HG03095 (cell line): Measurements from ENCODE around the gene NDUFS7.

Experiments
- ATAC-seq: cut with Tn5 transposase; IDR thresholded peaks from one replicate; pipeline ENCODE4 v1.9.1; 2021; ENCODE audit warnings: moderate library complexity; ENCODE audit not compliant: unreplicated experiment

NDUFS7 gene

DNA sequence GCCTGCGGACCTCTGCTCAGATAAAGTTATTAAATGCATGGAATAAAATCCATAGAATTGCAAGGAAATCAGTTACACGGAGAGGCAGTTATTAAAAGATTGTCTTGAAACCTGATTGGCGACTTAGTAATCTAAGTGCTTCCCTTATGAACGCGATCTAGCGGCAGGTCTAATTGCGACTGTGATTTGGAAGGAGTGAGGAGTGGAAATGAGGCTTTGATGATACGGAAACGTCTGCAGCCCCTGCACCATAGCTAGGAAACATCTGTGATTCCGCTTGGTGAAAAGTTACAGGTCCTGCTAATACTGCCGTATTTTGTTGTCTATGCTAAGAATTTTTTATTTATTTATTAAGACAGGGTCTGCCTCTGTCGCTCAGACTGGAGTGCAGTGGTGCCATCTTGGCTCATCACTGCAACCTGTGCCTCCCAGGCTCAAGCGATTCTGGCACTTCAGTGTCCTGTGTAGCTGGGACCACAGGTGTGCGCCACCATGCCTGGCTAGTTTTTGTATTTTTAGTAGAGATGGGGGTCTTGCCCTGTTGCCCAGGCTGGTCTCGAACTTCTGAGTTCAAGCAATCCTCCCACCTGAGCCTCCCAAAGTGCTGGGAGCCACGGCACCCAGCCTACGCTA is 887 bp downstream of the NDUFS7 start:
- no peak for ATAC-seq

DNA sequence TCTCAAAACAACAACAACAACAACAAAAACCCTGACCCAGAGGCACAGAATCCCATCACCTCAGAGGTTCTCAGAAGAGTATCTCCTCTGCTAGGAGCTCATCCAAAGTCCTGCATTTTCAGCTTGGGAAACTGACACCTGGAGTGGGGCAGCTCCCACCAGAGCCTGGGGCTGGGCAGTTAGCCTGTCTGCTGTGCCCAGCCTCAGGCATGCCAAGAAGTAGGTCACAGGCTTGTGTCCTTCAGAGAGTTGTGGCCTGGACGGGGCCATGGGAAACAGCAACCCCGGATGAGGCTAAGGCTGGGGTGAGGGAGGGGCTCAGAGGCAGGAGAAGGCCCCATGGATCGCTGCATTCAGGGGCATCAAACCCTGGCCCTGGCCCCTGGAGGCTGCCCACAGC is 2.1 kb downstream of the NDUFS7 start:
- no peak for ATAC-seq

DNA sequence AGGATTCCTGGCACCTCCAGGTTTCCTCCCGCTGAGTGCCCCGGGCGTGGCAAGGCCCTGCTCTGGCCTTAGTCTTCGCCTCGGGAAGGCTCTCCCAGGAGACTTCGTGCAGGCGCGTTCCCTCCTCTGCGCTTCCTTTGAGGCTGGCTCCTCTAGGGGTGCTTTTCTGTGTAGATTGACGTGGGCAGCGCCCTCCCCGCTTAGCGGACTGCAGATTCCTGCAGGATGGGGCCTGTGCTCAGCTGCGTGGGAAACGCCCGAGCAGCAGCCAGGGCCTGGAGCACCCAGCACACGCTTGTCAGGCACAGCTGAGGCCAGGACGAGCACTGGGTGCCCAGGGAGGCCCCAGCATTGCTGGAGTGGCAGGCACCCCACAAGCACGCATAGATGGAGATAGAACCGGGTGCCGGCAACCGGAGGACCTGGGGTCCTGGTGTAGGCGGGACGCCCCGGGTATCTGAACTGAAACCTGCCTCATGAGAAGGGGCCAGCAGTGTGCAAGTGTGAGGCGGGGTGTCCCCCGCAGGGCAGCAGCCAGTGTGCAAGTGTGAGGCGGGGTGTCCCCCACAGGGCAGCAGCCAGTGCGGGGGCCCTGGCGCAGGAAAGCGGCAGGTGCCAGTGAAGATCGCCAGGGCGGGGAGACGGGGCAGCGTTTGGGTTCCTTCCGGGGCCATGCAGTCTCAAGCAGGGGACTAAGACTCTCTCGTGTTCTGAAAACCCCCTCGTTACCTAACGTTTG is 3.4 kb downstream of the NDUFS7 start:
- no peak for ATAC-seq

DNA sequence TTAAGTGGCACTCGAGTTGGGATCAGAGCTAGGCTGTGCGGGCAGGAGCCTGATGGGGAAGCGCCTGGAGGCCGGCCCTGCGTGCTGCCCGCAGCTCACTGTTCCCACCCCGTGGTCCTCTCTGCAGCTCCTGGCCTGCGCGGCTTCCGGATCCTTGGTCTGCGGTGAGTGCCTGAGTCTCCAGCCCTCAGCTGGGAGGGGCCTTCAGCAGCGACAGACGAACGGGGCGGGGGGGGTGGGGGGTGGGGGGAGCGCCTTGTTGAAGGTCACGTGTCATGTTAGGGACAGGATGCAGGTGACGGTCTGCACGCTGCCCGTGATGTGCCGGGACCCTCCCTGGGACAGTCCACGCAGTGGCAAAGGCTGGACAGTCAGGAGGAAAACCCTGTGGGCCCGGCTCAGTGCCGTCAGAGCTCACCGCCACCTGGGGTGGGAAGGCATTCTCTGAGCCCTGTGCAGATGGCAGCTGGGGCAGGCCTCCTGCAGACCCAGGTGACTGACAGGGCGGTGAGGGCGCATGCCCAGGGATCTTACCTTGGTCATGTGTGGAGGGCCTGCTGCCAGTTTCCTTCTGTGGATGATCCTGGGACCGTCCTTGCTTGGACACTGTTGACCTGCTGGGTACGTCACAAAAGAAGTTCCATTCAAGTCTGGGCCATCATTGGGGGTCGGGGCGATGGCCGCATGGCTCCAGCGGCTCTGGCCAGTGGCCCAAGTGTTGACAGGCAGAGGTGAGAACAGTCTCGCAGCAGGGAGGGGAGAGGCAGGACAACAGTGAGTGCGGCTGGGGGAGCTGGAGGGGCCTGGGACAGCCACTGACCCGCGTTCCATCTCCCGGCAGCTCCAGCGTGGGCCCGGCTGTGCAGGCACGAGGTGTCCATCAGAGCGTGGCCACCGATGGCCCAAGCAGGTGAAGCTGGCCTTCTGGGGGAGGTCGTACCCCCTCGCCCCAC is 4.3 kb downstream of the NDUFS7 start:
- ATAC-seq: no peak

DNA sequence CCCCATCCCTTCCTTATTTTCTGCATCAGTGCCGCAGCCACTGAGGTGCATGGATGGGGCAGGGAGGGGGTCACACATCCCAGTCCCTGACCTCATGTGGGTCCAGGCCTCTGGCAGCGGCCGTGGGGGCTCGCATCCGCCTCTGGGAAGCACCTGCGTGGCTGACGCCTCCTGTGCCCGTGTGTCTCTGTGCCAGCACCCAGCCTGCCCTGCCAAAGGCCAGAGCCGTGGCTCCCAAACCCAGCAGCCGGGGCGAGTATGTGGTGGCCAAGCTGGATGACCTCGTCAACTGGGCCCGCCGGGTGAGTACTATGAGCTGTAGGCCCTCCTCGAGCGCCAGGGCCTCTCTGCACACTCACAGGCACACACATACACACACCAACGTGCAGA is 4.9 kb downstream of the NDUFS7 start:
- ATAC-seq: no peak

DNA sequence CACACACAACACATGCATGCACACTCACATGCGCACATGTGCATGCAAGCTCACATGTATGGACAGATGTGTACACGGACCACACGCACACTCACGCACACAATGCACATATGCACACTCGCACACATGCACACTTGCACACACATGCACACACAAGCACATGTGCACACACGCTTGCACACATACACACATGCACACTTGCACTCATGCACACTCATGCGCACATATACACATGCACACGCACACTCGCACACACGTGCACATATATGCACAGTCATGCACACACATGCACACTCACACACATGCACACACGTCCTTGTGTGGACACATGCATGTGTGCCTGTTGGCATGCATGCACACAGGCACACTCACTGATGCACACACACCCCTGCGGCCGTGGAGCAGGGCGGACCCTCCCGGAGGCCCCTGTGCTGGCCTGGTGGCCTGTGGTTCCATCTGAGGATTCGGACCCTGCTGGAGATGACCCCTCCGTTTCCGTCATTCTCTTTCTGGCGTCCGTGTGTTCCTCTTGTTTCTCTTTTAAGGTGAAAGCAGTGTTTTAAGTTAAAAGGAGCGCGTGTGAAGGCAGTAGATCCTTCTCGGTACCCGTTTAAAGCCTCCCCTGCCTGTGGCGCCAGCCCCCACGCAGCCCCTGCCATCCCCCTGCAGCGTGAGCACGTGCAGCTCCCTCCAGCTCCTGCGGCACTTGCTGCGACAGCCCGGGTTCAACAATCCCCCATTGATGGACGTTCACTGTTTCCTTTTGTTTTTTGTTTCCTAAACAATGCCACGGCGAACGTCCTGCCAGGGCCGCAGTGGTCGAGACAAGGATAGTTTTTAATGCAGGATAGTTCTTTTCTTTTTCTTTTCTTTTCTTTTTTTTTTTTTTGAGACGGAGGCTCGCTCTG is 5.6 kb downstream of the NDUFS7 start:
- ATAC-seq: no peak

DNA sequence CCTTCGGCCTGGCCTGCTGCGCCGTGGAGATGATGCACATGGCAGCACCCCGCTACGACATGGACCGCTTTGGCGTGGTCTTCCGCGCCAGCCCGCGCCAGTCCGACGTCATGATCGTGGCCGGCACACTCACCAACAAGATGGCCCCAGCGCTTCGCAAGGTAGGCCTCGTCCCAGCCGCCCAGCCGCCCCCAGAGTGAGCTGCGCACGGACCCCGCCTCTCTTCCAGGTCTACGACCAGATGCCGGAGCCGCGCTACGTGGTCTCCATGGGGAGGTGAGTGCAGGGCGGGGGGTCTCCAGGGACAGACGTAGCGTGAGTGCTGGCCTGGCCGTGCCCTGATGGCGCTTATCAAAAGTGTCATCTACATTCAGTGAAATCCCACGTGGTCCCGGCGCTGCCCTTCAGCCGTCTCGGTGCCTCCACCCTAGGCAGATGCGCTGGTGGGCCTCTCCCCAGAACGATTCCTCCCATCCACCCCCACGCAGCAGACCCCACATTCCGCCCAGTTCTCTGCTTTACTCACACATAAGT is 7.2 kb downstream of the NDUFS7 start:
- no peak for ATAC-seq

DNA sequence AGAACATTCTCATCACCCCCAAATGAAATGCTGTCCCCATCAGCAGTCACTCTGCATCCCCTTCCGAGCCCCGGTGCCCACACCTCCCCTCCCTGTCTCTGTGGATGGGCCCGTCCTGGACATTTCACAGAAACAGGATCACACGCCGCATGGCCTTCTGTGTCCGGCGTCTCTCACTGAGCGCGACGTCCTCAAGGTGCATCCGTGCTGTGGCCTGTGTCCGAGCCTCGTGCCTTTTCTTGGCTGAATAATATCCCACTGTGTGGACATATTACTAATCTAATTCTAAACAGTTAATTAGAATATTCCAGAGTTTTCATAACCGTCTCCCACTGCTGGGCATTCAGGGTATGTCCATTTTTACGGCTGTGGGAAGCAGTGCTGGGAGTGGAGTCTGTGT is 8.7 kb downstream of the NDUFS7 start:
- ATAC-seq: no peak

DNA sequence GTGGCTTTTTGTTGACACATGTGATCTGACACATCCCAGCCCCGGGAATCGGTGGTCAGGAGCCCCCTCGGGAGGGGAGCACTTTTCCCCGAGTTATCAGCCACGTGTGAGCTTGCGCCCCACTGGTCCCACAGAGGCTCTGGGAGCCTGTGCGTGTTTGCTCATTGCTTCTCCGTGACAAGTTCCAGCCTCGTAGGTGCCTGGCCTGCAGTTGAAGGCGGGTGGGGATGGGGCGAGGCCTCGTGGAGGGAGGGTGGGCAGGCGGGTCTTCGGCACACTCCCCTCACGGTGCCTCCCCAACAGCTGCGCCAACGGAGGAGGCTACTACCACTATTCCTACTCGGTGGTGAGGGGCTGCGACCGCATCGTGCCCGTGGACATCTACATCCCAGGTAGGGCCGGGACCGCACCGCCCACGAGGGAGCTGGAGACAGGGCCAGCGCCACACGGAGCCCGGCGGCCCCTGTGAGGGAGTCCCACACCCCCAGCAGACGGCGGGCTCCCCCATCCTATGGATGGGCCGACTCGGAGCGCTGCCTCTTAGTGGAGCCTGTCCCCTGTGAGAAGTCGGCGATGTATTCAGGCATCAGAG is 9.3 kb downstream of the NDUFS7 start:
- no peak for ATAC-seq

DNA sequence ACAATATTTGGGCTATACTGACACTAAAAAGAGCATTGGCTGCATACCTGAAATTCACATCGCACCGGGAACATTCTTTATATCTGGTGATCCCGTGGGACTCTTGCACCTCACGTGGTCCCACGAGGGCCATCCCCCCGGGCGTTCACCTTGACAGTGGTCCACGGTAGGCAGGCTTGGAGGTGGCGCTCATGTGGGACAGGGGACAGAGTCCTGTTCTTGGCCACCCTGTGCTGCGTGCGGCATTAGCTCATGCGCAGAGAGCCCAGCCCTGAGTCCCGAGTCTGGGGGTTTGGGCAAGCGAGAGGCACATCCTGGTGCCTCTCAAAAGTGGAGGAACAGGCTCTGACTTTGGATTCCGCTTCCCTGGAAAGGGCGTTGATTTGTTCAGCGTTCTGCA is 10.1 kb downstream of the NDUFS7 start:
- no peak for ATAC-seq

DNA sequence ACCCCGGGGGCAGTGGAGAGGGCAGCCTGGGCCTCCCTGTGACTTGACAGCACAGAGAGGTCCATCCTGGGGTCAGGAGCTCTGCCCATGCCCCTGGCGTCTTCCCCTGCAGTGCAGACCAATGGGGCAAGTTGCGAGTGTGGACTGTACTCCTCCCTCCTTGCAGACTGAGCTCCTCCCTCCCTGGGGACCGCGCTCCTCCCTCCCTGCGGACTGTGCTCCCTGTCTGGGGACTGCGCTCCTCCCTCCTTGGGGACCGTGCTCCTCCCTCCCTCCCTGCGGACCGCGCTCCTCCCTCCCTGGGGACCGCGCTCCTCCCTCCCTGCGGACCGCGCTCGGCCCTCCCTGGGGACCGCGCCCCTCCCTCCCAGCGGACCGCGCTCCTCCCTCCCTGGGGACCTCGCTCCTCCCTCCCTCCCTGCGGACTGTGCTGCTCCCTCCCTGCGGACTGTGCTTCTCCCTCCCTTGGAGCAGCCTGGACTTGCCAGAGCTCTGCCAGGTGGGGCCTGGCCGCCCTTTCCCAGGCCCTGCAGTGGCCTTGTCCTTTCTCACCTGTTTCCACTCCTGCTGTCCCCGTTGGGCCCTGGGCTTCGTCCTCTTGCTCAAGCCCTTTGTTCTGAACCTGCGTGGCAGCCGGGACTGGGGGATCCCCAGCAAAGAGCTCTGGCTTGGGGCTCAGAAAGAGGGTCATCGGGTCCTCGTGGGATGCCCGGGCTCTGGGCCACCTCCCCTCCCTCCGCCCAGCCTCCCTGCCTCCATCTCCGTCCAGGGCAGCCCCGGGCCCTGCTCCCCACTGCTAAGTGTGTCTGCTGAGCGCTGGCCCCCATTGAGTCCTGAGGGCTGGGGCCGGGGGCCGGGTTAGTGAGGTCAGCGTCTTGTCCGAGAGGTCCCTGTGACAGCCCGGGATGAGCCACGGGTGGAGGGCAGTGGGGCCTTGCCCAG is 10.8 kb downstream of the NDUFS7 start:
- ATAC-seq: no peak

DNA sequence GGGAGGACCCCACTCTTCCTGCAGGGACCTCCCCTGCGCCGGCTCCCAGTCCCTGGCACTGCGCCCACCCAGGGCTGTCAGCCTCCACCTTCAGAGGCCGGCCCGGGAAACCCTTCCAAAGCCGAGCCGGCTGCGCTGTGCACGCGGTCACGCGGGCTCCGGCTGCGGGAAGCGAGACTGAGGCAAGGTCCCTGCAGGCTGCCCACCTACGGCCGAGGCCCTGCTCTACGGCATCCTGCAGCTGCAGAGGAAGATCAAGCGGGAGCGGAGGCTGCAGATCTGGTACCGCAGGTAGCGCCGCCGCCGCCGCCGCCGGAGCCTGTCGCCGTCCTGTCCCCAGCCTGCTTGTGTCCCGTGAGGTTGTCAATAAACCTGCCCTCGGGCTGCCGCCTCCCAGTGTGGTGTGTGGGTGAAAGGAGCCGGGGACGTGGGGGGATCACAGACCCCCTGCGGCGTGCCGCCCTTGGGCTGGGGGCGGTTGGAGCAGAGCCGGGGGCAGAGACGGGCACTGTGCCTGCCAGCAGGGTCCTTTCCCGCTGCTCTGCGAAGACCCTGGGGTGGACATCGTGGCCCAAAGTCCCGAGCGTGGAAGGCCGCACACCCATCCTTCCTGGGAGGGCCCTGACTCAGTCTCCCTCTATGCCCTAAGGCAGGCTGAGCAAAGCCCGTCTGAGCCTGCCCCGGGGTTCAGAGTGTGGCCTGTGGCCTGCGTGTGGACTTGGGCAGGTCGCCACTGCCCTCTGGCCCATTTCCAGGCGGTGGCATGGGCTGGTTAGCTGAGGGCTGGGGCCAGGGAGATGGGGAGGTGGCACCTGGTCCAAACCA is 11.7 kb downstream of the NDUFS7 start:
- ATAC-seq: no peak

DNA sequence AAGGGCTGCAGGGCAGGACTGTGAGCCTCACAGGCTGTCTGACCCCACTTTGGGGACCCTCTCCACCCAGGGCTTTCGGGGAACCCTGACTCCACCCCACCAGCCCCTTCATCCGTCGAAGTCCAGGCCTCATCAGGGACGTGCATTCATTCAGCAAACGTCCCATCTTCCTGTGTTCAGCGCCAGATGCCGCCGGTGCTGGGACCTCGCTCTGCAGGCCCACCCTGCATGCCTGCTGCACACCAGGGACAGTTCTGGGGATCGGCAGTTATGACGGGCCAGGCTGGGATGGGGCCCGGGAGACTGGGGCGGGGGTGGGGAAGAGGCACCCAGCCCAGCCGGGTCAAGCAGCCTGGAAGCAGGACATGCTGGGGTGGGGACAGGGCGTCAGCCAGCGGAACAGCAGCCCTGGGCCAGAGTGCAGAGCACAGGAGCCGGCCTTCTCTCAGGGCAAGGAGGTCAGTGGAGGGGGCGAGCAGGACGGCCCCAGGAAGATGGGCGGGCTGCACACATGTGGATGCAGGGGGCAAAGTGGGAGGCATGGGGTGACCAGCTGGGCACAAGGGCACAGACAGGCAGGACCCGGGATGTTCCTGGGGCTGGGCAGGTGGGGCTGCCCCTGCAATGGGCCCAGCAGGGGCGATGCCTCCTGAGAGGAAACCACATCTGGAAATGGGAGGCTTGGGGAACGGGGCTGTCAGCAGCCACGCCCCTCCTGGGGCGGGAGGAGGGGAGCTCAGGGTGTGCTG is 12.5 kb downstream of the NDUFS7 start:
- ATAC-seq: no peak

DNA sequence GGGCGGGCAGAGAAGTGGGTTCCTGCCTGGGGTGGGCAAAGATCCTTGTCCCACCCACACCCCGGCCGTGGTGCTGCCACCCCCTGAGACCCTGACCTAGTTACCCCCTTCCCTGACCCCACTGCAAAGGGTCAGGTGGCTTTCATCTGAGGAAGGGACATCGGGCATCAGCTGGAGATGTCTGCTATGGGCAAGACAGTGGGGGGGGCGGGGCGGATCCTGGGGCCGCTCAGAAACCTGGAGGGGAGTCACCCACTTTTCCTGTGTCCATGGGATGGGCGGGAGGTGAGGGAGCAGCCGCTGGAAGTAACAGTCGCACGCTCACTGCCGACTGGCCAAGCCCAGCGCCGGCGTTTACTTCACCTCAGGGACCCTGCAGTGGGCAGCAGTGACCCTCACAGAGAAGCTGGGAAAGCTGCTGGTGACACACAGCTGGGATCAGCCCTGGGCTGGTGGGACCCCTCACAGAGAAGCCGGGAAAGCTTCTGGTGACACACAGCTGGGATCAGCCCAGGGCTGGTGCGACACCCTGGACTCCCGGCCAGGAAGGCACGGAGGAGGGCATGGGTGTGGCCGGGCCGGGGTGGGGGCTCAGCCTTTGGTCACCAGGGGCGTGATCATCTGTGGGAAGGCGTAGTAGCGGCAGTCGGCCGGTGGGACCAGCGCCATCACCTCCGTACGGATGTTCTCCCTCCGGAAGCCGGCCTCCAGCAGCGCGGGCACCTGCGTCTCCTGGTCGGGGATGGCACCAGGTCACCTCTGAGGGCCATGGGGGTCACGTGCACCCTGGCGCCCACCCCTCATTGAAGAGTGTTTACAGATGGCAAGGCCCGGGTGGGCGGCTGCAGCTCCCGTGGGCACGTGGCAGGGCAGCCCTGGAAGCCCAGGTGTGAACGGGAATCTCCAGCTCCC is 13.3 kb downstream of the NDUFS7 start:
- ATAC-seq: no peak

DNA sequence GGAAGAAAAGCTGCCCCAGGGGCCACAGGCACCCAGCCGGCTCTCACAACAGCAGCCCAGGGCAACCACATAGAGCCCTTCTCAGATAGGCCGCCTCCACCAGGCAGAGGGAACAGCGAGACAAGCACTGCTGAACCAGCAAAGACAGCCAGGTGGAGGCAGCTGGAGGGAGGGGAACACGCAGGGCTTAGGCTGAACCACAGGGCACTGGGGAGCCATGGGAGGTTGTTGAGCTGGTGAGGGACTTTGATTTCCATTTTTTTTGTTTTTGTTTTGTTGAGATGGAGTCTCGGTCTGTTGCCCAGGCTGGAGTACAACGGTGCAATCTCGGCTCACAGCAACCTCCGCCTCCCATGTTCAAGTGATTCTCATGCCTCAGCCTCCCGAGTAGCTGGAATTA is 14.1 kb downstream of the NDUFS7 start:
- ATAC-seq: no peak

DNA sequence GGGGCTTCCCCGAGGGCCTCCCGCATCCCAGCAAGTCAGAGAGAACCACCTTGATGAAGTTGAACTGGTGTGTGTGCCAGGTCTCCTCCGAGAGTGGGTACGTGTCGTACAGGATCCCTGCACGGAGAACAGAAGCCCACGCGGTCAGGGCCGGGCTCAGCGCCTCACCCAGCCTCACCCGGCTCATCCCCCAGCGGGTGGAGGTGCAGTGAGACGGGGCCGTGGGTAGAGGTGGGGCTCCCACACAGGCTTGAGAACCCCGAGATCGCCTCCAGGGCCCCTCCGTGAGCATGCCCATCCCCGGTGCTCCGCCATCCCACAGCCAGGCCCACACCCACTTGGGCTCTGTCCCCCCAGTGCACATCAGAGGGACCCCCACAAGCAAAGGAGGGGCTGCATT is 15.4 kb downstream of the NDUFS7 start:
- ATAC-seq: no peak
